ENCODE measurements around the gene MRPL55. TPM values are rescaled to one million over a fixed set of nuclear protein-coding genes. Genes with fewer than 3 reads are reported as not detected.

Gene MRPL55
- total and polyA plus RNA-seq, 2 of the 13 experiments (the other 11 are each of a cell fraction or from before 2014, with no cell fraction given): 58.6 to 92.9 TPM

DNA sequence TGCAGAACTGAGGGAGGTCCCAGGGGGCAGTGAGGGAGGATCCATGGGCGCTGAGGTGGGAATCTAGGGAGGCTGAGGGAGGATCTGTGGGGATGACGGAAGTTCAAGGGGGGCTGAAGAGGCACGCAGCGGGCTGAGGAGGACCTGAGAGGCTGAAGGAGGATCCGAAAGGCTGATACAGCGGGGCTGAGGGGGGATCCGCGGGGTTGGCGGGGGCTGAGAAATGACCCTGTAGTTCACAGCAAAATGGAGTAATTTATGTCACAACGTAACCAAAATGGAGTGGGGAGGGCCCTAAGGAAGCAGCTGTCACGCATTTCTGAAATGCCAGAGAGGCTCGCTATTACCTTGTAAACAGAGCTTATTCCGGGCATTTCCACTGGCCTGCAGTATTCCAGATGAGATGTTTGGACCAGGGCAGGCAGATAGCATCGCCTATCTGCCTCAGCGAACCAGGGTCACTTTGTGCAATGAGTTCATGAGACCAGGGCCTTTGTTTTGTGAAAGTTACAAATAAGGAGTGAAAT is 926 bp upstream of the MRPL55 start (continued):
- no peak for TF ChIP-seq TFDP2 (CRISPR knock-in tag; IDR thresholded peaks at IDR 0.05)
- TF ChIP-seq MIER3 (CRISPR knock-in tag; IDR thresholded peaks at IDR 0.05; ENCODE audit: borderline replicate concordance): no peak; the same call in 1 of the 2 replicates
- no peak for TF ChIP-seq ZBTB21 (CRISPR knock-in tag; IDR thresholded peaks at IDR 0.05)
- TF ChIP-seq RORA (CRISPR knock-in tag; IDR thresholded peaks at IDR 0.05): no peak
- TF ChIP-seq ZNF263 (CRISPR knock-in tag; IDR thresholded peaks at IDR 0.05): peak; percentile 95
- no peak for TF ChIP-seq ATF7 (IDR thresholded peaks at IDR 0.05)
- no peak for TF ChIP-seq ATF7 (CRISPR knock-in tag; IDR thresholded peaks at IDR 0.05)
- no peak for TF ChIP-seq MTF1 (CRISPR knock-in tag; IDR thresholded peaks at IDR 0.05)
- peak; percentile 44; the same call in 1 of the 2 replicates for TF ChIP-seq ETV5 (CRISPR knock-in tag; IDR thresholded peaks at IDR 0.05; ENCODE audit: borderline replicate concordance)
- TF ChIP-seq, protein P1, sequence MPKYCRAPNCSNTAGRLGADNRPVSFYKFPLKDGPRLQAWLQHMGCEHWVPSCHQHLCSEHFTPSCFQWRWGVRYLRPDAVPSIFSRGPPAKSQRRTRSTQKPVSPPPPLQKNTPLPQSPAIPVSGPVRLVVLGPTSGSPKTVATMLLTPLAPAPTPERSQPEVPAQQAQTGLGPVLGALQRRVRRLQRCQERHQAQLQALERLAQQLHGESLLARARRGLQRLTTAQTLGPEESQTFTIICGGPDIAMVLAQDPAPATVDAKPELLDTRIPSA (CRISPR knock-in tag; IDR thresholded peaks at IDR 0.05; ENCODE audit: borderline replicate concordance): no peak
- no peak for TF ChIP-seq ZNF335 (CRISPR knock-in tag; IDR thresholded peaks at IDR 0.05)
- TF ChIP-seq EHMT2 (IDR thresholded peaks at IDR 0.05; ENCODE audit: borderline replicate concordance, low read depth, low read length): no peak
- no peak for TF ChIP-seq ZNF430 (CRISPR knock-in tag; IDR thresholded peaks at IDR 0.05)
- TF ChIP-seq ZNF441 (CRISPR knock-in tag; IDR thresholded peaks at IDR 0.05; ENCODE audit: borderline replicate concordance): no peak
- no peak for TF ChIP-seq ZMAT3 (CRISPR knock-in tag; conservative IDR thresholded peaks at IDR 0.05)
- peak; percentile 36; the same call in 1 of the 2 replicates for TF ChIP-seq ZFY (CRISPR knock-in tag; IDR thresholded peaks at IDR 0.05)
- TF ChIP-seq ZNF512B (CRISPR knock-in tag; IDR thresholded peaks at IDR 0.05; ENCODE audit: borderline replicate concordance): no peak
- TF ChIP-seq ONECUT2 (CRISPR knock-in tag; IDR thresholded peaks at IDR 0.05): no peak
- no peak for TF ChIP-seq U2AF2 (IDR thresholded peaks at IDR 0.05; ENCODE audit: low read depth, low read length)
- no peak for TF ChIP-seq TAF15 (IDR thresholded peaks at IDR 0.05; ENCODE audit: low read depth, low read length, poor library complexity, severe bottlenecking)
- no peak for TF ChIP-seq MATR3 (CRISPR knock-in tag; IDR thresholded peaks at IDR 0.05)
- TF ChIP-seq ARID3A (IDR thresholded peaks at IDR 0.05; ENCODE audit: low read depth, low read length): peak; percentile 12; the same call in 1 of the 2 replicates
- 0 out of 2 replicates have a peak, but pooled peaks have one; percentile 21 for TF ChIP-seq MIXL1 (CRISPR knock-in tag; IDR thresholded peaks at IDR 0.05)
- no peak for TF ChIP-seq ISL2 (CRISPR knock-in tag; IDR thresholded peaks at IDR 0.05)
- no peak for TF ChIP-seq IKZF1 (IDR thresholded peaks at IDR 0.05)
- no peak for TF ChIP-seq ZFP62 (CRISPR knock-in tag; IDR thresholded peaks at IDR 0.05)
- TF ChIP-seq TEAD2 (CRISPR knock-in tag; IDR thresholded peaks at IDR 0.05): no peak
- no peak for TF ChIP-seq ZNF24 (IDR thresholded peaks at IDR 0.05)

All from HepG2 (cell line).